Activated B cell treated with CpG ODN at 0.5 μM for 24 hours (primary cell): ENCODE results near the gene KIAA0232. TPM values are rescaled to one million over a fixed set of nuclear protein-coding genes. Genes with fewer than 3 reads are reported as not detected.

Experiments
- ATAC-seq: fragments of 200-7000 bp; cut with Tn5 transposase; one replicate; pipeline ENCODE4 v1.10.0; 2021; ENCODE audit warnings: low read depth, mild to moderate bottlenecking, moderate library complexity
- CTCF ChIA-PET: fragments of 350-600 bp; sonication (Branson Sonifier 250); formaldehyde crosslinking; loops from one replicate; lab custom pipeline; 2021; ENCODE audit warnings: antibody characterized with exemption; lab: Charles Lee
- POLR2A ChIA-PET: fragments of 350-600 bp; sonication (Branson Sonifier 250); formaldehyde crosslinking; loops from one replicate; lab custom pipeline; 2021; ENCODE audit warnings: antibody characterized with exemption; lab: Charles Lee
- DNase-seq: peaks from one replicate; pipeline ENCODE4 v3.0.0; 2022
- H3K27ac Mint-ChIP-seq: one replicate; pipeline ENCODE4 v1.8.0; 2020; ENCODE audit warnings: mixed read lengths
- H3K27me3 Mint-ChIP-seq: one replicate; pipeline ENCODE4 v1.8.0; 2021; ENCODE audit warnings: mixed read lengths
- H3K36me3 Mint-ChIP-seq: one replicate; pipeline ENCODE4 v1.8.0; 2021; ENCODE audit warnings: low read depth, mixed read lengths
- H3K4me1 Mint-ChIP-seq: one replicate; pipeline ENCODE4 v1.8.0; 2021; ENCODE audit warnings: mixed read lengths
- H3K4me3 Mint-ChIP-seq: one replicate; pipeline ENCODE4 v1.8.0; 2020; ENCODE audit warnings: mild to moderate bottlenecking, mixed read lengths
- H3K9me3 Mint-ChIP-seq: one replicate; pipeline ENCODE4 v1.8.0; 2020; ENCODE audit warnings: mixed read lengths
- CTCF ChIP-seq: fragments of 200-600 bp; IDR thresholded peaks from one replicate; pipeline ENCODE4 v1.8.0; 2022; ENCODE audit warnings: antibody characterized with exemption, mild to moderate bottlenecking
- intact Hi-C: fragments of 100-400 bp; cut with micrococcal nuclease; formaldehyde crosslinking; loops from one replicate; pipeline ENCODE4 v1.15.1; 2024
- total RNA-seq: library from RNA; stranded (reverse); gene quantifications from 2 replicates; pipeline ENCODE4 v1.2.3, GENCODE V29; 2022

Gene KIAA0232
- total RNA-seq, 1 donor from 2014 or later = 15.5 TPM

- Mint-ChIP-seq H3K27me3 (no peaks in the 10 kb centered on the region), H3K4me1 (peaks cover 7% of the 10 kb centered on the region), H3K36me3 (peaks cover 52% of the 10 kb centered on the region), H3K27ac (no peak overlapping the region), H3K9me3 (peaks cover 14% of the 10 kb centered on the region), H3K4me3 (no peak overlapping the region)
- no peak for ATAC-seq
- intact Hi-C loops = no loop called here
- no peak for DNase-seq
- ChIA-PET POLR2A (no interaction called here), CTCF (no interaction called here)
- no peak for TF ChIP-seq CTCF
These were observed 41.5 kb downstream of the KIAA0232 start for GRCh38 chr4:6824071-6824470.

GRCh38 chr4:6824772-6825402, 42.4 kb downstream of the KIAA0232 start:
- Mint-ChIP-seq H3K4me1 (no peaks in the 10 kb centered on the region), H3K36me3 (peaks cover 60% of the 10 kb centered on the region), H3K4me3 (no peak overlapping the region), H3K27me3 (no peaks in the 10 kb centered on the region), H3K27ac (no peak overlapping the region), H3K9me3 (peaks cover 8% of the 10 kb centered on the region)
- DNase-seq (no peak), ATAC-seq (no peak)
- ChIA-PET CTCF (no interaction called here), POLR2A (no interaction called here)
- intact Hi-C loops = no loop called here
- no peak for TF ChIP-seq CTCF

- ChIA-PET POLR2A (no interaction called here), CTCF (no interaction called here)
- TF ChIP-seq CTCF = no peak
- Mint-ChIP-seq H3K27ac (no peak overlapping the region), H3K9me3 (peaks cover 6% of the 10 kb centered on the region), H3K27me3 (no peaks in the 10 kb centered on the region), H3K4me1 (no peaks in the 10 kb centered on the region), H3K4me3 (no peak overlapping the region), H3K36me3 (peaks cover 62% of the 10 kb centered on the region)
- ATAC-seq (no peak), DNase-seq (no peak)
- intact Hi-C loops = no loop called here
These were observed 42.9 kb downstream of the KIAA0232 start for GRCh38 chr4:6825403-6825802.

GRCh38 chr4:6826781-6827508, 44.4 kb downstream of the KIAA0232 start:
- Mint-ChIP-seq H3K27me3 (no peaks in the 10 kb centered on the region), H3K36me3 (peaks cover 63% of the 10 kb centered on the region), H3K4me3 (no peak overlapping the region), H3K27ac (no peak overlapping the region), H3K9me3 (peaks cover 1% of the 10 kb centered on the region), H3K4me1 (no peaks in the 10 kb centered on the region)
- CTCF ChIA-PET = no interaction called here
- no peak for DNase-seq
- POLR2A ChIA-PET = no interaction called here
- no peak for ATAC-seq
- intact Hi-C loops = no loop called here
- no peak for TF ChIP-seq CTCF

GRCh38 chr4:6829086-6829485, 46.6 kb downstream of the KIAA0232 start:
- intact Hi-C loops = no loop called here
- no peaks in the 10 kb centered on the region for H3K4me1 Mint-ChIP-seq
- no peaks in the 10 kb centered on the region for H3K9me3 Mint-ChIP-seq
- CTCF ChIA-PET = no interaction called here
- no peaks in the 10 kb centered on the region for H3K27me3 Mint-ChIP-seq
- DNase-seq (no peak), ATAC-seq (no peak)
- no peak overlapping the region for H3K4me3 Mint-ChIP-seq
- TF ChIP-seq CTCF = no peak
- POLR2A ChIA-PET = no interaction called here
- H3K36me3 Mint-ChIP-seq = peaks cover 69% of the 10 kb centered on the region
- no peak overlapping the region for H3K27ac Mint-ChIP-seq
